HepG2 (cell line): ENCODE results near the gene TIMM44. TPM values are rescaled to one million over a fixed set of nuclear protein-coding genes. Genes with fewer than 3 reads are reported as not detected.

Source experiments
- ATAC-seq: fragments of 200-7000 bp; cut with Tn5 transposase; 3 replicates; pipeline ENCODE4 v1.9.1; 2020; ENCODE audit warnings: mild to moderate bottlenecking, moderate library complexity
- BruUV-seq: library from RNA; stranded (reverse); fragments of 400-500 nt; replicated peaks from 2 replicates; lab custom pipeline; 2021; lab: Mats Ljungman, UMichigan
- CTCF ChIA-PET: fragments of 300-600 bp; formaldehyde crosslinking; extraction: SDS; loops from one replicate; lab custom pipeline; 2021; ENCODE audit warnings: low total read pairs, inconsistent platforms, low intra/inter-chr PET ratio; lab: Yijun Ruan, JAX
- POLR2A ChIA-PET: fragments of 350-600 bp; sonication (Branson Sonifier 250); formaldehyde crosslinking; loops from one replicate; lab custom pipeline; 2020; ENCODE audit warnings: antibody characterized with exemption, inconsistent platforms; lab: Yijun Ruan, JAX
- DNase-seq: peaks from one replicate; pipeline ENCODE4 v3.0.0-alpha.2; 2015; ENCODE audit warnings: low spot score
- FAIRE-seq: peaks from 3 replicates; lab custom pipeline; 2011; peaks lifted over from hg19 to GRCh38; lab: Jason Lieb, UNC
- H2AFZ ChIP-seq: one replicate; pipeline ENCODE4 v1.6.1; 2011; ENCODE audit warnings: low read length, inconsistent platforms
- H3K27ac ChIP-seq: fragments of 300-600 bp; 3 replicates; pipeline ENCODE4 v1.8.0; 2011; ENCODE audit warnings: mixed run types, mild to moderate bottlenecking, mixed read lengths, low read length, inconsistent platforms; ENCODE audit not compliant: insufficient read depth; ENCODE audit errors: extremely low read length
- H3K27me3 ChIP-seq, 2 experiments: fragments of 200-600 bp in 1 of 2; 2 replicates in 1 of 2; 3 replicates in 1 of 2; pipeline versions ENCODE4 v1.6.0 to v1.8.0; 2011; ENCODE audit warnings: low read length in 2 of 2, mild to moderate bottlenecking in 2 of 2, moderate library complexity in 2 of 2, inconsistent platforms in 1 of 2; ENCODE audit not compliant: insufficient read depth in 2 of 2, control insufficient read depth in 1 of 2
- H3K36me3 ChIP-seq, 2 experiments: fragments of 200-600 bp in 1 of 2; replicated peaks in 1 of 2; 2 replicates in 1 of 2; 3 replicates in 1 of 2; pipeline versions ENCODE4 v1.5.1 to v1.8.0; 2011; ENCODE audit warnings: low read length in 2 of 2, inconsistent platforms in 1 of 2; ENCODE audit not compliant: insufficient read depth in 2 of 2, control insufficient read depth in 1 of 2
- H3K4me1 ChIP-seq: 2 replicates; pipeline ENCODE4 v1.5.1; 2012; ENCODE audit warnings: low read length, inconsistent platforms; ENCODE audit not compliant: insufficient read depth
- H3K4me2 ChIP-seq: 2 replicates; pipeline ENCODE4 v1.6.0; 2011; ENCODE audit warnings: low read depth, low read length, inconsistent platforms
- H3K4me3 ChIP-seq, 3 experiments: fragments of 200-600 bp in 1 of 3; sonication (generic), shearing (Covaris generic) in 1 of 3; replicated peaks in 1 of 3; 2 replicates each; pipeline ENCODE4 v1.5.1; 2011 to 2016; ENCODE audit warnings: low read length in 3 of 3, inconsistent platforms in 2 of 3, low read depth in 2 of 3, mild to moderate bottlenecking in 2 of 3, control low read depth in 1 of 3, mixed read lengths in 1 of 3; ENCODE audit not compliant: insufficient read depth in 1 of 3
- H3K79me2 ChIP-seq: one replicate; pipeline ENCODE4 v1.6.1; 2011; ENCODE audit warnings: low read length, inconsistent platforms; ENCODE audit not compliant: insufficient read depth
- H3K9ac ChIP-seq: 2 replicates; pipeline ENCODE4 v1.6.0; 2011; ENCODE audit warnings: mild to moderate bottlenecking, low read depth, low read length, inconsistent platforms; ENCODE audit not compliant: insufficient read depth
- H3K9me3 ChIP-seq: 2 replicates; pipeline ENCODE4 v1.5.1; 2012; ENCODE audit warnings: mild to moderate bottlenecking, low read length
- H4K20me1 ChIP-seq: 2 replicates; pipeline ENCODE4 v1.6.0; 2011; ENCODE audit warnings: inconsistent platforms, mild to moderate bottlenecking, low read length, moderate library complexity; ENCODE audit not compliant: insufficient read depth
- HOMEZ ChIP-seq: IDR thresholded peaks from 2 replicates; pipeline ENCODE4 v1.6.1; 2016; ENCODE audit warnings: low read depth
- KLF9 ChIP-seq: IDR thresholded peaks from 2 replicates; pipeline ENCODE4 v1.6.1; 2016; ENCODE audit warnings: low read depth
- NFE2L1 ChIP-seq: sonication (generic); formaldehyde crosslinking; IDR thresholded peaks from 2 replicates; pipeline ENCODE4 v1.4.0; 2020; ENCODE audit warnings: missing genetic modification reagents, mild to moderate bottlenecking, borderline replicate concordance
- NONO ChIP-seq, 2 experiments: fragments of 450-650 bp in 1 of 2; sonication (generic) in 1 of 2; formaldehyde crosslinking in 1 of 2; IDR thresholded peaks in 1 of 2; conservative IDR thresholded peaks in 1 of 2; 2 replicates each; pipeline versions ENCODE4 v1.6.1 to v1.8.0; 2017 to 2022; ENCODE audit warnings: mild to moderate bottlenecking in 1 of 2, missing genetic modification reagents in 1 of 2, moderate library complexity in 1 of 2
- PHB2 ChIP-seq: fragments of 450-650 bp; IDR thresholded peaks from 2 replicates; pipeline ENCODE4 v1.6.1; 2018; ENCODE audit not compliant: partially characterized antibody
- REL ChIP-seq: sonication (generic); formaldehyde crosslinking; conservative IDR thresholded peaks from 2 replicates; pipeline ENCODE4 v1.8.0; 2022; ENCODE audit warnings: mild to moderate bottlenecking, missing genetic modification reagents, moderate library complexity
- REXO4 ChIP-seq: sonication (generic); formaldehyde crosslinking; IDR thresholded peaks from 2 replicates; pipeline ENCODE4 v1.8.0; 2022; ENCODE audit warnings: missing genetic modification reagents, mild to moderate bottlenecking, borderline replicate concordance
- SPEN ChIP-seq: sonication (generic); formaldehyde crosslinking; IDR thresholded peaks from 2 replicates; pipeline ENCODE4 v1.5.1; 2020; ENCODE audit warnings: low read depth, mild to moderate bottlenecking, missing genetic modification reagents
- ZNF710 ChIP-seq: sonication (generic); formaldehyde crosslinking; IDR thresholded peaks from 2 replicates; pipeline ENCODE4 v1.5.0; 2020; ENCODE audit warnings: mild to moderate bottlenecking, missing genetic modification reagents, borderline replicate concordance
- WGBS: methylation state at CpG from one replicate; pipeline ENCODE4 v1.1.6; 2017; ENCODE audit warnings: low lambda C conversion rate; 5-methylcytosine and 5-hydroxymethylcytosine counted together
- in situ Hi-C: cut with HindIII; loops from 2 replicates; pipeline ENCODE4 v1.10.0; 2017; ENCODE audit warnings: low pct_unique_long_range_greater_than_20kb; ENCODE audit not compliant: extremely low pct_ligation_motif_present
- intact Hi-C: fragments of 100-400 bp; cut with micrococcal nuclease; formaldehyde crosslinking; loops from one replicate; pipeline ENCODE4 v1.10.0; 2022; ENCODE audit not compliant: unreplicated experiment
- polyA plus RNA-seq, 8 experiments: library from polyadenylated mRNA; depleted of rRNA in 3 of 8; stranded (reverse) in 7 of 8; unstranded in 1 of 8; fragments of >200 nt; fragmentation: Illumina TruSeq in 4 of 8; extraction: Trizol in 4 of 8; gene quantifications; 2 replicates each; pipeline versions ENCODE4 v1.2.1 to v1.2.3, GENCODE V29; 2011 to 2016; ENCODE audit warnings: low read depth in 4 of 8, missing spikeins in 1 of 8, mixed read lengths in 1 of 8; ENCODE audit not compliant: insufficient read depth in 1 of 8
- total RNA-seq, 5 experiments: library from RNA; depleted of rRNA; stranded (reverse); fragments of >200 nt; fragmentation: Illumina TruSeq; extraction: Trizol; gene quantifications; 2 replicates each; pipeline ENCODE4 v1.2.3, GENCODE V29; 2016; ENCODE audit warnings: low read depth in 1 of 5

TIMM44 gene
- total and polyA plus RNA-seq, 2 of the 13 experiments (the other 11 are each of a cell fraction or from before 2014, with no cell fraction given) = 42.9 to 72.6 TPM

GRCh38 chr19:7934766-7935165 lies 8.7 kb downstream of the TIMM44 start:
- in situ Hi-C loops = no loop called here
- no TSS peak for BruUV-seq
- Histone ChIP-seq H4K20me1 (0 out of 2 replicates have a peak, but pooled peaks cover 2% of the 10 kb centered on the region), H3K27me3 (no peaks in the 10 kb centered on the region), H3K9me3 (no peaks in the 10 kb centered on the region), H3K27ac (no peak overlapping the region), H3K4me1 (no peaks in the 10 kb centered on the region), H3K4me3 (no peak overlapping the region), H2AFZ (no peak overlapping the region), H3K4me2 (no peak overlapping the region), H3K36me3 (peaks cover 37 to 80% of the 10 kb centered on the region in 2 experiments; a peak in 4 of 5 replicates), H3K9ac (no peak overlapping the region), H3K79me2 (no peaks in the 10 kb centered on the region)
- POLR2A ChIA-PET = interaction anchor here (1.8 kb wide), 1 partner anchor 9 kb away, joined by 12 read pairs; the partner anchor contains the start of gene TIMM44
- FAIRE-seq (no peak), ATAC-seq (no peak), DNase-seq (no peak)
- WGBS = 96% methylated on average over 21 of the region's 21 CpGs
- intact Hi-C loops = no loop called here
- CTCF ChIA-PET = no interaction called here
- TF ChIP-seq REXO4 (CRISPR knock-in tag) (no peak), ZNF710 (CRISPR knock-in tag) (no peak), PHB2 (no peak), NFE2L1 (CRISPR knock-in tag) (no peak), KLF9 (no peak), SPEN (CRISPR knock-in tag) (no peak), REL (no peak), HOMEZ (no peak), NONO (IDR thresholded peaks at IDR 0.05) (no peak), NONO (CRISPR knock-in tag; conservative IDR thresholded peaks at IDR 0.05) (no peak)
